DMS53 treated with DMSO at 0.1 percent for 48 hours (cell line): ENCODE data around the gene KRI1.
"Not testable (repeated sequence)": the region's sequence is repeated elsewhere in the genome, so short reads cannot be mapped to it uniquely, and the experiment has no call there.

ENCODE experiments used
- DNase-seq: peaks from one replicate; lab custom pipeline; 2025; ENCODE audit not compliant: unreplicated experiment; lab: John Stamatoyannopoulos, UW

KRI1 gene

GRCh38 chr19:10550336-10550735, 15.5 kb downstream of the KRI1 start:
- no peak for DNase-seq

GRCh38 chr19:10549733-10550132, 16.1 kb downstream of the KRI1 start:
- no peak for DNase-seq

GRCh38 chr19:10548746-10549276, 17.0 kb downstream of the KRI1 start:
- no peak for DNase-seq

DNA sequence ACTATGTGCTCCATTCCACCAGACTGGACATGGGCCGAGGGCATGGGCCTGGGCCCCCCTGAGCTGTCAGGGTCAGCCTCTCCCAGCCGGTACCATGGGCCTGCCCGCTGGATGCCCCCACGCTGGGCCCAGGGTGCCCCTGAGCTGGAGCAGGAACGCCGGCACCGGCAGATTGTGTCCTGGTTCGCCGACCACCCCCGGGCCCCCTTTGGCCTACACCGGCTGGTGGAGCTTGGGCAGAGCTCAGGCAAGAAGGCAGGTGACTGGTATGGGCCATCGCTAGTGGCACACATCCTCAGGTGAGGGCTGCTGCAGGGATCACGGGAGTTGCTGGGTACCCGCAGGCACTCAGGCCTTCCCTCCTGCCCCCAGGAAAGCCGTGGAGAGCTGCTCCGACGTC, 19.0 kb downstream of the KRI1 start:
- no peak for DNase-seq

DNA sequence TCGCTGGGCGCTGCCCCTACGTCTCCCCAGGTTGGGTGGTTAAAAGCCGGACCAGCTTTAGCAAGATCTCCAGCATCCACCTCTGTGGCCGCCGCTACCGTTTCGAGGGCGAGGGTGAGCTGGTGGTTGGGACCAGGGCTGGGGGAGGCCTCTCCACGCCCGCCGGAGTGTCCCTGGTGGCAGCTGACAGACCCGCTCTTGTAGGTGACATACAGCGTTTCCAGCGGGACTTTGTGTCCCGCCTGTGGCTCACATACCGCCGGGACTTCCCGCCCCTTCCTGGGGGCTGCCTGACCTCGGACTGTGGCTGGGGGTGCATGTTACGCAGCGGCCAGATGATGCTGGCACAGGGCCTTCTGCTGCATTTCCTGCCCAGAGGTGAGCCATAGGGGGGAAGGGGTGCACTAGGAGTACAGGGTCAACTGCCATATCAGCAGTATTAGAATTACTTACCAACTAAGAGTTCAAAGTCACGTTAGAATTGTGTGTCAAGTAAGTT, 21.0 kb downstream of the KRI1 start:
- no peak for DNase-seq

DNA sequence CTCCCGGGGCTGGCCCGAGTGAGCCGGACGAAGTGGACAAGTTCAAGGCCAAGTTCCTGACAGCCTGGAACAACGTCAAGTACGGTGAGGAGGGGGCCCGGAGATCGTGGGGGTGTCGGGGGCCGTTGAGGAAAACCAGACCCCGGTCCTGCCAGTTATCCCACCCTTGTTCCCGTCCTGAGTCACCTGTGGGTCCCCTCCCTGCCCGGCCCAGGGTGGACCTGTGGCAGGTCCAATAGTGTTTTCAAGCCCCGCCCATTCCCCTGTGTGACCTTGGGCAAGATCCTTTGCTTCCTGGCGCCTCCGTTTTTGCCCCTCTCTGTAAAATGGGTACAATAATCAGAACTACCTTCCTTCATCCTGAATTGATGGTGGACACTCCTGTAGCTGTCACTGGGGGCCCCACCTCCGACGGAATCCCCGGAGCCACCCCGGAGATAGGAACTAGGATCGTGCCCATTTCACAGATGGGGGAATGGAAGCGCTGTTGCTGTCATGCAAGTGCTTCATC, 21.5 kb downstream of the KRI1 start:
- DNase-seq, result no peak

DNA sequence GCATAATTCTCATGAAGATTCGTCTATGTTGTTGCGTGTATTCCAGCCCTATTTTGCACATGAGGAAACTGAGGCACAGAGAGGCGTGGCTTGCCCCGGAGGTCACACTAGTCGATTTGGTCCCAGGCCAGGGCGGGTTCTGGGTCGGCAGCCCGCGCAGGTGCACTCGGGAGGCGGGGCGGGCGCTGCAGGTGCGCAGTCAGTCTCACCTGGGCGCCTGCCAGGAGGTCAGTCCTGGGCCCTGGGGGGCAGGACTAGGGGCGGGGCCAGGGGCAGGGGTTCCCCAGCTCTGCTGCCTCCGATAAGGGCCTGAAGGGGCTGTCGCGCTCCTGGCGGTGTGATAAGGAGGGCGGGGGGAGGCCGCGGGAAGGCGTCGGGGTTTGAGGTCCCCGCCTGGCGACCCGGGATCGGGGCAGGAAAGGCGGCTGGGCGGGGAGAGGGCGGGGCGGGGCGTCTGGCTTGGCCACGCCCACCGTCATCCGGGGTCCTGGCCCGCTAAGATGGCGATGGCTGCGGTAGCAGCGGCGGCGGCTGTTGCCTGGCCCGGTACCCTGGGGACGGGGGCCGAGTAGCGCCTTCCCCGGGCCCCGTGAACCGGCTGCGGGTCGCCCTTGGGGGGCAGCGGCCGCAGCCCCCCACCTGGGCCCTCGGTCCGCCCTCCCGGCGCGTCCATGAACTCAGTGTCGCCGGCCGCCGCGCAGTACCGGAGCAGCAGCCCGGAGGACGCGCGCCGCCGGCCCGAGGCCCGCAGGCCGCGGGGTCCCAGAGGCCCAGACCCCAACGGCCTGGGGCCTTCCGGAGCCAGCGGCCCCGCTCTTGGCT, 22.2 kb downstream of the KRI1 start, which contains the start of gene ATG4D:
ATG4D (plus strand) TSS at position 485 of the 822 bp plus-strand sequence; CDS start at position 672, 187 bp downstream.
- peak; percentile 78 for DNase-seq

DNA sequence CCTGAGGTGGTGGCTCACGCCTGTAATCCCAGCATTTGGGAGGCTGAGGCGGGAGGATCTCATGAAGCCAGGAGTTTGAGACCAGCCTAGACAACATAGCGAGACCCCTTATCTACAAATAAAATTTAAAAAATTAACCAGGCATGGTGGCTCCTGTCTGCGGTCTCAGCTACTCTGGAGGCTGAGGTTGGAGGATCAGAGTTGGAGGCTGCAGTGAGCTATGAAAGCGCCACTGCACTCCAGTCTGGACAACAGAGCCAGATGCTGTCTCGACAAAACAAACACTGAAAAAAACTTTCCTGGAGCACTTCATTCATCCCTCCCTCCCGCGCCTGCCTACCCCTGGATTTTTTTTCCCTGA, 22.8 kb downstream of the KRI1 start:
- DNase-seq, result no peak

GRCh38 chr19:10539016-10539415, 26.8 kb downstream of the KRI1 start:
- DNase-seq, result not testable (repeated sequence)

DNA sequence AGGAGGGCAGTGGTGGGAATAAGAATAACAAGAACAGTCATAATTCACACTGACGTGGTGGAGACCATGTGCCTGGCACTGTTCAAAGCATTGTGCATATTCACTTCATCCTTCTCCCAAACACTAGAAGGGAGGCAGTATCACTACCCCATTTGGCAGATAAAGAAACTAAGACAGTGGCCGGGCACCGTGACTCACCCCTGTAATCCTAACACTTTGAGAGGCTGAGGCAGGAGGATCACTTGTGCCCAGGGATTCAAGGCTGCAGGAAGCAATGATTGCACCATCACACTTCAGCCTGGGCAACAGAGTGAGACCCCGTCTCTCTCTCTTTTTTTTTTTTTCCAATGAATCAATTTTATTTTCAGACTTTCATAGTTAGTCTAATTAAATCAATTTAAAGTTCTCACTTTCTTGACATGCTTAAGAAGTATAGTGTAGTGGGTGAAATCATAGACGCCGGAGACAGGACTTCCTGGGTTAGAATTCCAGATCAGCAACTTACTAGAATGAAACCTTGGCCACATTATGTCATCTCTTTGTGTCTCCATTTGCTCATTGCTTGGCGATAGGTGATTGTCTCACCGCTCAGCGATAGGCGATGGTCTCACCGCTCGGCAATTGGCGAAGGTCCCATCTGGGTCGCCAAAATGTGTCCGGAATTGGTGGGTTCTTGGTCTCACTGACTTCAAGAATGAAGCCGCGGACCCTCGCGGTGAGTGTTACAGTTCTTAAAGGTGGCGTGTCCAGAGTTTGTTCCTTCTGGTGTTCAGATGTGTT, 27.4 kb downstream of the KRI1 start:
- no peak for DNase-seq

DNA sequence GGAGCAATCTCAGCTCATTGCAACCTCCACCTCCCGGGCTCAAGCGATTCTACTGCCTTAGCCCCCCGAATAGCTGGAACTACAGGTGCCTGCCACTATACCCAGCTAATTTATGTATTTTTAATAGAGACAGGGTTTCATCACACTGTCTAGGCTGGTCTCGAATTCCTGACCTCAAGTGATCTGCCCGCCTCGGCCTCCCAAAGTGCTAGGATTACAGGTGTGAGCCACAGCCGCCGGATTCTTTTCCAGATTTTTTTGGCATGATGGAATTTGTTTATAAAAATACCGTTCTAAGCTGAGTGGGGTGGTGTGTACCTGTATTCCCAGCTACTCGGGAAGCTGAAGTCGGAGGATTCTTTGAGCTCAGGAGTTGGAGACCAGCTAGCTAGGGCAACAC, 28.1 kb downstream of the KRI1 start:
- no peak for DNase-seq

- no peak for DNase-seq
These were observed 30.2 kb downstream of the KRI1 start for GRCh38 chr19:10535613-10536012.

DNA sequence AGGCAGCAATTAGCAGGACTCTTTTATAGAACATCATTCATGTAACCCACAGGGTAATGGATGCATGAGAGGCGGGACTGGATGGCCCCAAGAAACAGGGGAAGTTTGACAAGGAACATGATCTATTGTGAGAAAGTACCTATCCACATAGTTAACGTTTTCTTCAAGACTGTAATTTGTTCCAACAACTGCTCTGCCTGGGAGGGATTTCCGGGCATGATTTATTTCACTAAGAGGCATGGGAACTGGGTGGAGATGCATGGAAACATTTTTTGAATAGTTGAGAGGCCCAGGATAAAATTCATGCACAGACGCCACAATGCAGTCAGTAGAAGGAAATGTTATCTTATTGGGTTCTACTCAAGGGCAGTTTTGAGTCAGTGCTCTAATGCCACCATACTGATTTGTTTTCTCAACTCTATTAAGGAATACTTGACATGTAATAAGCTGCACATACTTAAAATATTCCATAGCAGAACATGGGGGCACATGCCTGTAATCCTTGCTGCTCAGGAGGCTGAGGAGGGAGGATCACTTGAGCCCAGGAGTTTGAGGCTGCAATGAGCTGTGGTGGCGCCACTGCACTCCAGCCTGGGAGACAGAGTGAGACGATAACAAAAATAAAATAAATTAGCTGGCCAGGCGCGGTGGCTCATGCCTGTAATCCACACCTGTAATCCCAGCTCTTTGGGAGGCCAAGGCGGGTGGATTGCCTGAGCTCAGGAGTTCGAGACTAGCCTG, 32.0 kb downstream of the KRI1 start:
- DNase-seq, result no peak

GRCh38 chr19:10532457-10532856, 33.4 kb downstream of the KRI1 start:
- DNase-seq, result no peak

GRCh38 chr19:10526887-10527286, 38.9 kb downstream of the KRI1 start:
- not testable (repeated sequence) for DNase-seq

DNA sequence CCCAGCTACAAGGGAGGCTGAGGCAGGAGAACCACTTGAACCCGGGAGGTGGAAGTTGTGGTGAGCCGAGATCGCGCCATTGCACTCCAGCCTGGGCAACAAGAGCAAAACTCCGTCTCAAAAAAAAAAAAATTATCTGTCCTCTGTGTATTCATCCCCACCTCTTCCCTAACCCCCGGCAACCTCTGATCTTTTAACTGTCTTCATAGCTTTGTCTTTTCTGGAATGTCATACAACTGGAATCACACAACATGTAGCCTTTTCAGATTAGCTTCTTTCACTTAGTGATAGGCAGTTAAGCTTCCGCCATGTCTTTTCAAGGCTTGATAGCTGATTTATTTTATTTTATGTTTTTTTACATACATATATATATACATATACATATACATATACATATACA, 40.2 kb downstream of the KRI1 start:
- no peak for DNase-seq

- DNase-seq, result no peak
These were observed 42.6 kb downstream of the KRI1 start for GRCh38 chr19:10523135-10523636.

- DNase-seq, result no peak
These were observed 44.2 kb downstream of the KRI1 start for GRCh38 chr19:10521461-10522171.

DNA sequence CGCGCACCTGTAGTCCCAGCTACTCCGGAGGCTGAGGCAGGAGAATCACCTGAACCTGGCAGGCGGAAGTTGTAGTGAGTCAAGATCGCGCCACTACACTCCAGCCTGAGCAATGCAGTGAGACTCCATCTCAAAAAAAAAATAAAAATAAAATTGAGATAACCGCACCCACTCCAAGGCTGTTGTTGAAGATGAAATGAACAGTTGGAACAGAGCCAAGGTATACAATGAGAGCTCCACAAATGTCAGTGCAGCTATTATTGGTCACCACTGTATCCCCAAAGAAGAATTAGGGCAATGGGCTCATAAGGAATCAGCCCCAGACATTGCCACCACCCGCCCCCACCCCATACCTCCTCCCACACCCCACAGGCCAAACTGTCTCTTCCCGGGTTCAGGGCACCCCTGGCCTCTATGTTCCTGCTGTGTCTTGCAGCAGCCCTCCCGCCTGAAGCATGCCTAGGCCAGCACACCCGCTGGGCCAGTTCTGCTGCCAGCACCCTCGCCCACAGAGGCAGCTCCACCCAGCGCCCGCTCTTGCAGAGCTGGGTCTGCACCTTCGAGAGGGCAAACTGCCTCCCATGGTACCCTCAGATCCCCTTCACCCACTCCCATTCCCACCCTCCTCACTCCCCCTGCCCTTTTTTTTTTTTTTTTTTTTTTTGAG, 45.0 kb downstream of the KRI1 start:
- DNase-seq, result no peak

- DNase-seq, result no peak
These were observed 46.4 kb downstream of the KRI1 start for GRCh38 chr19:10519421-10519820.
